Glutamatergic neuron (in vitro differentiated cells): Measurements from ENCODE around the gene NUP205. TPM values are rescaled to one million over a fixed set of nuclear protein-coding genes. Genes with fewer than 3 reads are reported as not detected.
A peak's percentile ranks its signal among the peaks of the same experiment; 100 is the strongest.
"Not testable (repeated sequence)": the region's sequence is repeated elsewhere in the genome, so short reads cannot be mapped to it uniquely, and the experiment has no call there.

Experiments used
- DNase-seq: peaks from one replicate; pipeline ENCODE4 v3.0.0; 2022
- H3K27ac Mint-ChIP-seq: one replicate; pipeline ENCODE4 v1.8.0; 2020; ENCODE audit warnings: mild to moderate bottlenecking, mixed read lengths, inconsistent platforms; ENCODE audit not compliant: unreplicated experiment
- H3K27me3 Mint-ChIP-seq: one replicate; pipeline ENCODE4 v1.8.0; 2020; ENCODE audit warnings: mild to moderate bottlenecking, moderate library complexity, mixed read lengths, inconsistent platforms; ENCODE audit not compliant: unreplicated experiment
- H3K36me3 Mint-ChIP-seq: one replicate; pipeline ENCODE4 v1.8.0; 2020; ENCODE audit warnings: mild to moderate bottlenecking, mixed read lengths, inconsistent platforms; ENCODE audit not compliant: unreplicated experiment
- H3K4me1 Mint-ChIP-seq: one replicate; pipeline ENCODE4 v1.8.0; 2020; ENCODE audit warnings: mild to moderate bottlenecking, low read depth, mixed read lengths, inconsistent platforms; ENCODE audit not compliant: unreplicated experiment
- H3K4me3 Mint-ChIP-seq: one replicate; pipeline ENCODE4 v1.8.0; 2020; ENCODE audit warnings: mild to moderate bottlenecking, mixed read lengths, inconsistent platforms; ENCODE audit not compliant: unreplicated experiment
- H3K9me3 Mint-ChIP-seq: one replicate; pipeline ENCODE4 v1.8.0; 2020; ENCODE audit warnings: mild to moderate bottlenecking, moderate library complexity, mixed read lengths, inconsistent platforms; ENCODE audit not compliant: unreplicated experiment
- total RNA-seq: library from RNA; stranded (reverse); fragmentation: NEBNext Ultra II Directional; extraction: Animal tissue kit (Norgen Biotek cat#: 25700); gene quantifications from one replicate; pipeline ENCODE4 v1.2.1, GENCODE V29; 2021; ENCODE audit not compliant: unreplicated experiment
- TF ChIP-seq, protein P1 (sequence below): fragments of 200-600 bp; sonication (generic); IDR thresholded peaks from one replicate; pipeline ENCODE4 v1.5.0; 2021; ENCODE audit not compliant: partially characterized antibody, unreplicated experiment

NUP205 gene
- total RNA-seq, 1 donor from 2014 or later: 56.5 TPM

DNA sequence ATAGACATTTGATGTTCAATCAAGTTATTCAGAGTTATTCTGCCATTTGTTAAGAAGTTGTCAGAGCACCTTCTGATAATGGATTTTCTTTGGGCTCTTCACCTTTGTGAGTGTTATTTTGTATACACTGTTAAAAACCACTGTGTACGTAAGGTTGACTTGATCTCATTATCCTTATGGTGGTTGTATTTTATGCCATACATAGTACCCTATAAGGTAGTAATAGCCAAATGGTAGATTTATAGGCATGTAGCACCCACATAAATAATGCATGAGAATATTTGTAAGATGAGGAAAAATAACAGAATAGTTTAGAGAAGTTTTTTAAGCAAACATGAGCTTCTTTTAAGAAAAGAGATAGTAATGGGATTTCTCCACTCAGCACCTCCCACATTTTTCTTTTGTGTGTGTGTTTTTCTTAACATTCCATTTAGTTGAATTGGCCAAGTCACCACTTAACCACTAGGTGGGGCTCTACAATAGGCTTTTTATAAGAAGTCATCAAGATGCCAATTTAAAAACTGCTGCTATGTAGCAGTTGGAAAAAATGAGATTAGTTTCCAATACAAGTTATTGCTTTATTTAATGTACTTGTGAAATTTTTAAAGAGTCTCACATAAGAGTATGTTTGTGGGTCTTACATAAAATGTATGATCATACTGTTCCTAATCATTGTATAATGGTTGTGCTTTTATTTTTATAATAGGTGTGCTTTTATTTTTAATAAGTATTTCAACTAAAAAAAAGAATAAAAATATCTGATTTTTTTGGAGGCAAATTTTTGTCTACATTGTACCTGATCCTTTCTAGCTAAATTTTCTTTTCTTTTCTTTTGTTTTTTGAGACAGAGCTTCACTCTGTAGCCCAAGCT lies 63.5 kb downstream of the NUP205 start:
- TF ChIP-seq, protein P1, sequence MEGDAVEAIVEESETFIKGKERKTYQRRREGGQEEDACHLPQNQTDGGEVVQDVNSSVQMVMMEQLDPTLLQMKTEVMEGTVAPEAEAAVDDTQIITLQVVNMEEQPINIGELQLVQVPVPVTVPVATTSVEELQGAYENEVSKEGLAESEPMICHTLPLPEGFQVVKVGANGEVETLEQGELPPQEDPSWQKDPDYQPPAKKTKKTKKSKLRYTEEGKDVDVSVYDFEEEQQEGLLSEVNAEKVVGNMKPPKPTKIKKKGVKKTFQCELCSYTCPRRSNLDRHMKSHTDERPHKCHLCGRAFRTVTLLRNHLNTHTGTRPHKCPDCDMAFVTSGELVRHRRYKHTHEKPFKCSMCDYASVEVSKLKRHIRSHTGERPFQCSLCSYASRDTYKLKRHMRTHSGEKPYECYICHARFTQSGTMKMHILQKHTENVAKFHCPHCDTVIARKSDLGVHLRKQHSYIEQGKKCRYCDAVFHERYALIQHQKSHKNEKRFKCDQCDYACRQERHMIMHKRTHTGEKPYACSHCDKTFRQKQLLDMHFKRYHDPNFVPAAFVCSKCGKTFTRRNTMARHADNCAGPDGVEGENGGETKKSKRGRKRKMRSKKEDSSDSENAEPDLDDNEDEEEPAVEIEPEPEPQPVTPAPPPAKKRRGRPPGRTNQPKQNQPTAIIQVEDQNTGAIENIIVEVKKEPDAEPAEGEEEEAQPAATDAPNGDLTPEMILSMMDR: peak; percentile 87
- Mint-ChIP-seq H3K36me3 (no peaks in the 10 kb centered on the region), H3K4me3 (no peak overlapping the region), H3K27me3 (no peaks in the 10 kb centered on the region), H3K4me1 (no peaks in the 10 kb centered on the region), H3K27ac (no peak overlapping the region), H3K9me3 (no peaks in the 10 kb centered on the region)
- no peak for DNase-seq

DNA sequence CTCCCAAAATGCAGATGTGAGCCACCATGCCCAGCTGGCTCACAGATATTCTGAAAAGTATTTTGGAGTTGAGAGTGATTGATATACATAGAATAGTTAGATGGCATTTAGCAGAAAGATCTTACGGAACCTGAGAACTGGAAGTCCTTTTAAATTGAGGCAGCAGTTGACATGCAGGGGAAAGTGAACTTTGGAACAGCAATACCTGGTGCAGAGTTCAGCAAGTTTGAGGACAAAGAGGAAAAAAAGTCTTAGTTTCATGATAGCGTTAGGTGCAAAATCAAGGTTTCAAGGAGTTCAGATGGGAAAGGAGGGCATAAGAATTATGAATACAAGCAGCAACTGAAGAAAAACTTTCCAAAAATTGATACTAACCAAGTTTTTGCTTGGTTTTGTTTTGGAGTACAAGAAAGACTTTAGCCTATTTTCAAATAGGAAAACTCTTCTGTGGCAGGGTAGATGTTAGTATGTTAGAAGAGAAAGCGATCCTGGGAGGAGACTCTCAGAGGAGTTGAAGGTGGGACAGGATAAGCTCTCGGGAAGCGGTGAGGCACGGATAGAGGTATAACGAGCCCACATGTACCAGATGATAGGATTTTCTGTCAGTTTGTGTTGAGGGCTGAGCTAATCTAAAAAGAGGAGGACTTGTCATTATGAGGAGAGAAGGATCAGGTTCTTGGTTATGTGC lies 76.6 kb downstream of the NUP205 start:
- TF ChIP-seq, protein P1: no peak
- no peak overlapping the region for H3K4me3 Mint-ChIP-seq
- H3K27me3 Mint-ChIP-seq: no peaks in the 10 kb centered on the region
- no peaks in the 10 kb centered on the region for H3K4me1 Mint-ChIP-seq
- DNase-seq: no peak
- no peaks in the 10 kb centered on the region for H3K9me3 Mint-ChIP-seq
- no peak overlapping the region for H3K27ac Mint-ChIP-seq
- no peaks in the 10 kb centered on the region for H3K36me3 Mint-ChIP-seq

DNA sequence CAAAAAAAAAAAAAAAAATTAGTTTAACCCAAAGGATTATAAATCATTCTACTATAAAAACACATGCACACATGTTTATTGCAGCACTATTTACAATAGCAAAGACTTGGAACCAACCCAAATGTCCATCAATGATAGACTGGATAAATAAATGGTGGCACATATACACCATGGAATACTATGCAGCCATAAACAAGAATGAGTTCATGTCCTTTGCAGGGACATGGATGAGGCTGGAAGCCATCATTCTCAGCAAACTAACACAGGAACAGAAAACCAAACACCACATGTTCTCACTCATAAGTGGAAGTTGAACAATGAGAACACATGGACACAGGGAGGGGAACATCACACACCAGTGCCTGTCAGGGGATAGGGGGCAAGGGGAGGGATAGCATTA lies 82.0 kb downstream of the NUP205 start:
- not testable (repeated sequence) for H3K36me3 Mint-ChIP-seq, H3K4me1 Mint-ChIP-seq, H3K27me3 Mint-ChIP-seq

DNA sequence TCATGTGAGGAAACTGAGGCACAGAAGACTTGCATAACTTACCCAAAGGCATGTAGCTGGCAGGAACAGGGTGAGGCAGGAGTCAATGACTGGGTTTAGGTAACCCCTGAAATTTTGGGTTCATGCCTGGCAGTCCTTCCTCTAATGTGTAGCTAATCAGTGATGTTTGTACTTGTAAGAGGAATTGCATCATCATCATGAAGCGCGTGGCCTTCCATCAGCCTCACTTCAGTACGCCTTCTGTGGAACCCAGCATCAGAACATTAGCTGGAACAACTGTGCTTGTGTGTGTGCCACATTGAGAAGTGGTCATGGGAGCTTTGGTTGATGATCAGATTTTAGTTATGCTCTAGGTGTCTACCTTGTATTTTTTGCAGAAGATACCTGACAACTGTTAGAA lies 86.4 kb downstream of the NUP205 start:
- H3K36me3 Mint-ChIP-seq: no peaks in the 10 kb centered on the region
- H3K27ac Mint-ChIP-seq: no peak overlapping the region
- H3K9me3 Mint-ChIP-seq: no peaks in the 10 kb centered on the region
- H3K4me3 Mint-ChIP-seq: no peak overlapping the region
- H3K27me3 Mint-ChIP-seq: no peaks in the 10 kb centered on the region
- DNase-seq: no peak
- TF ChIP-seq, protein P1: no peak
- H3K4me1 Mint-ChIP-seq: no peaks in the 10 kb centered on the region

More for the DNA sequence above, 82.0 kb downstream of the NUP205 start:
- not testable (repeated sequence) for H3K4me3 Mint-ChIP-seq, DNase-seq, H3K27ac Mint-ChIP-seq, H3K9me3 Mint-ChIP-seq

DNA sequence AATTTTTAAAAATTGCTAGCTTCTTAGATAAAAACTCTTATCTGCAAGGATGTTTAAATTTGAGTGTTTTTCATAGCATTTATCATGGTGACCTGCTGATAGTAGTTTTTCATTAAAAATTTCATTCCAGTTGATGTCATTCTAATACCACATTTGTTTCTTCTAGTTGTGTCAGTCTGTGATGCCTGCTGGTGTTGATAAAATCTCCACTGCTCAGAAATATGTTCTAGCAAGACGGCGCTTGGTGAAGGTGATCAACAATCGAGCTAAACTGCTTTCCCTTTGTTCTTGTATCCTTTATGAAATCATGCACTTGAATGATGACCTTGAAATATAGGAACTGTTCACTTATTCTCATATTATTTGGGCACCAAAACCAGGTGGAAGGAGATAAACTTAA lies 87.0 kb downstream of the NUP205 start:
- H3K36me3 Mint-ChIP-seq: no peaks in the 10 kb centered on the region
- TF ChIP-seq, protein P1: no peak
- H3K27me3 Mint-ChIP-seq: no peaks in the 10 kb centered on the region
- no peak overlapping the region for H3K4me3 Mint-ChIP-seq
- no peaks in the 10 kb centered on the region for H3K9me3 Mint-ChIP-seq
- DNase-seq: no peak
- H3K4me1 Mint-ChIP-seq: no peaks in the 10 kb centered on the region
- H3K27ac Mint-ChIP-seq: no peak overlapping the region
